HepG2 (cell line): ENCODE results near the gene KIF1B. TPM values are rescaled to one million over a fixed set of nuclear protein-coding genes. Genes with fewer than 3 reads are reported as not detected.
A peak's percentile ranks its signal among the peaks of the same experiment; 100 is the strongest.

Experiments used
- BCL6 ChIP-seq: IDR thresholded peaks from 2 replicates; pipeline ENCODE4 v1.6.1; 2016; ENCODE audit warnings: missing genetic modification reagents, missing compliant biosample characterization
- CEBPB ChIP-seq: IDR thresholded peaks from 2 replicates; pipeline ENCODE4 v1.6.1; 2011; ENCODE audit warnings: low read depth, low read length, improper control_type of control experiment, borderline replicate concordance
- CSRNP1 ChIP-seq: sonication (generic); formaldehyde crosslinking; IDR thresholded peaks from 2 replicates; pipeline ENCODE4 v1.8.1; 2023; ENCODE audit warnings: mild to moderate bottlenecking, missing genetic modification reagents
- HNF1B ChIP-seq: sonication (generic); formaldehyde crosslinking; IDR thresholded peaks from 2 replicates; pipeline ENCODE4 v1.5.1; 2020; ENCODE audit warnings: mild to moderate bottlenecking, moderate library complexity, missing genetic modification reagents
- HOMEZ ChIP-seq: IDR thresholded peaks from 2 replicates; pipeline ENCODE4 v1.6.1; 2016; ENCODE audit warnings: low read depth
- HOXA5 ChIP-seq: sonication (generic); formaldehyde crosslinking; IDR thresholded peaks from 2 replicates; pipeline ENCODE4 v1.4.0; 2020; ENCODE audit warnings: missing genetic modification reagents
- SRSF4 ChIP-seq: fragments of 200-400 bp; formaldehyde crosslinking; IDR thresholded peaks from one replicate; pipeline ENCODE4 v1.6.1; 2018; ENCODE audit warnings: mild to moderate bottlenecking, low read depth, low read length, moderate library complexity; ENCODE audit not compliant: poor library complexity, severe bottlenecking
- TFDP1 ChIP-seq: IDR thresholded peaks from 2 replicates; pipeline ENCODE4 v1.6.1; 2016; ENCODE audit warnings: missing compliant biosample characterization, missing genetic modification reagents, borderline replicate concordance
- YY1 ChIP-seq: IDR thresholded peaks from 2 replicates; pipeline ENCODE4 v1.6.1; 2011; ENCODE audit warnings: low read length, low read depth, moderate library complexity, mild to moderate bottlenecking; ENCODE audit not compliant: insufficient read depth, insufficient replicate concordance
- ZBTB4 ChIP-seq: sonication (generic); formaldehyde crosslinking; IDR thresholded peaks from 2 replicates; pipeline ENCODE4 v1.4.0; 2020; ENCODE audit warnings: missing genetic modification reagents, mild to moderate bottlenecking, borderline replicate concordance
- ZFP91 ChIP-seq: sonication (generic); formaldehyde crosslinking; IDR thresholded peaks from 2 replicates; pipeline ENCODE4 v1.9.0; 2022; ENCODE audit warnings: missing genetic modification reagents, mild to moderate bottlenecking, borderline replicate concordance
- ZNF564 ChIP-seq: sonication (generic); formaldehyde crosslinking; IDR thresholded peaks from 2 replicates; pipeline ENCODE4 v1.8.1; 2023; ENCODE audit warnings: mild to moderate bottlenecking, missing genetic modification reagents
- polyA plus RNA-seq, 8 experiments: library from polyadenylated mRNA; depleted of rRNA in 3 of 8; stranded (reverse) in 7 of 8; unstranded in 1 of 8; fragments of >200 nt; fragmentation: Illumina TruSeq in 4 of 8; extraction: Trizol in 4 of 8; gene quantifications; 2 replicates each; pipeline versions ENCODE4 v1.2.1 to v1.2.3, GENCODE V29; 2011 to 2016; ENCODE audit warnings: low read depth in 4 of 8, missing spikeins in 1 of 8, mixed read lengths in 1 of 8; ENCODE audit not compliant: insufficient read depth in 1 of 8
- total RNA-seq, 5 experiments: library from RNA; depleted of rRNA; stranded (reverse); fragments of >200 nt; fragmentation: Illumina TruSeq; extraction: Trizol; gene quantifications; 2 replicates each; pipeline ENCODE4 v1.2.3, GENCODE V29; 2016; ENCODE audit warnings: low read depth in 1 of 5
- TF ChIP-seq, protein P1 (sequence below): sonication (generic); formaldehyde crosslinking; IDR thresholded peaks from 2 replicates; pipeline ENCODE4 v1.4.0; 2020; ENCODE audit warnings: missing genetic modification reagents

The KIF1B gene
- total and polyA plus RNA-seq, 2 of the 13 experiments (the other 11 are each of a cell fraction or from before 2014, with no cell fraction given): 26.7 to 32.5 TPM

- TF ChIP-seq, protein P1, sequence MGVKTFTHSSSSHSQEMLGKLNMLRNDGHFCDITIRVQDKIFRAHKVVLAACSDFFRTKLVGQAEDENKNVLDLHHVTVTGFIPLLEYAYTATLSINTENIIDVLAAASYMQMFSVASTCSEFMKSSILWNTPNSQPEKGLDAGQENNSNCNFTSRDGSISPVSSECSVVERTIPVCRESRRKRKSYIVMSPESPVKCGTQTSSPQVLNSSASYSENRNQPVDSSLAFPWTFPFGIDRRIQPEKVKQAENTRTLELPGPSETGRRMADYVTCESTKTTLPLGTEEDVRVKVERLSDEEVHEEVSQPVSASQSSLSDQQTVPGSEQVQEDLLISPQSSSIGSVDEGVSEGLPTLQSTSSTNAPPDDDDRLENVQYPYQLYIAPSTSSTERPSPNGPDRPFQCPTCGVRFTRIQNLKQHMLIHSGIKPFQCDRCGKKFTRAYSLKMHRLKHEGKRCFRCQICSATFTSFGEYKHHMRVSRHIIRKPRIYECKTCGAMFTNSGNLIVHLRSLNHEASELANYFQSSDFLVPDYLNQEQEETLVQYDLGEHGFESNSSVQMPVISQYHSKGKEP: peak; percentile 12; the same call in 1 of the 2 replicates
- no peak for TF ChIP-seq SRSF4
- TF ChIP-seq ZNF564 (CRISPR knock-in tag): peak; percentile 84; the same call in 1 of the 2 replicates
- no peak; the same call in 1 of the 2 replicates for TF ChIP-seq HOMEZ (CRISPR knock-in tag)
- TF ChIP-seq CSRNP1 (CRISPR knock-in tag): peak; percentile 99
- peak; percentile 96 for TF ChIP-seq ZFP91 (CRISPR knock-in tag)
- peak; percentile 32 for TF ChIP-seq ZBTB4 (CRISPR knock-in tag)
- TF ChIP-seq TFDP1 (CRISPR knock-in tag): peak; percentile 100
- no peak for TF ChIP-seq CEBPB
- no peak; the same call in 1 of the 2 replicates for TF ChIP-seq BCL6 (CRISPR knock-in tag)
- peak; percentile 82 for TF ChIP-seq YY1
- TF ChIP-seq HNF1B (CRISPR knock-in tag): no peak; the same call in 1 of the 2 replicates
- peak; percentile 83; the same call in 1 of the 2 replicates for TF ChIP-seq HOXA5 (CRISPR knock-in tag)
These were observed 220.1 kb downstream of the KIF1B start, which contains the start of gene CENPS (continued) for GRCh38 chr1:10430216-10431069.
